Coronary artery (tissue), 2 donors: ENCODE measurements around the gene KIAA0513.

Experiments
- DNase-seq: peaks from one replicate; pipeline ENCODE4 v3.0.0-alpha.2; 2017; ENCODE audit warnings: low spot score
- H3K27ac ChIP-seq, 2 donors: fragments of 200-600 bp; sonication (generic); one replicate each; pipeline ENCODE4 v1.5.1; 2016 to 2019
- H3K4me3 ChIP-seq: fragments of 200-600 bp; sonication (generic); 2 replicates; pipeline ENCODE4 v1.5.1; 2016; ENCODE audit warnings: mild to moderate bottlenecking, moderate library complexity
- CTCF ChIP-seq: fragments of 200-600 bp; sonication (generic); IDR thresholded peaks from one replicate; pipeline ENCODE4 v1.5.1; 2019; ENCODE audit warnings: antibody characterized with exemption

KIAA0513 gene

DNA sequence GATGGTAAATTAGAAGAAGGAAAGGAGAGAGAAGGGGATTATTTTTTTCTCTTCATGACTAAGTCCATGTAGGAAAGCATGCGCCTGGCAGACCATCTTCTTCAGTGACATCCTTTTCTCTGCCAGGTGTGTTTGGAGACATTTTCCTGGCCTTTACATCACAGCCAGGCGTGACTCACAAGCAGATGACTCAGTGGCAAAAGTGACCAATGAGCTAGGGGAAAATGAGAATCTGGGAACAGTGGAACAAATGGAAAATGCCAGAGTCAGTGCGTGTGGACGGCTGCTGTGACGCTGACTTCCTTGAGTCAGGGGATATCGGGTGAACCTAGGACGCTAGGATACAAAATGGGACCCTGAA is 9.4 kb downstream of the KIAA0513 start:
- TF ChIP-seq CTCF: no peak
- Histone ChIP-seq H3K4me3 (no peak overlapping the region), H3K27ac (no peak overlapping the region)
- no peak for DNase-seq

- no peak for DNase-seq
- Histone ChIP-seq H3K27ac (no peak overlapping the region), H3K4me3 (no peak overlapping the region)
- TF ChIP-seq CTCF: no peak
These were observed 10.1 kb downstream of the KIAA0513 start for GRCh38 chr16:85037721-85038120.

DNA sequence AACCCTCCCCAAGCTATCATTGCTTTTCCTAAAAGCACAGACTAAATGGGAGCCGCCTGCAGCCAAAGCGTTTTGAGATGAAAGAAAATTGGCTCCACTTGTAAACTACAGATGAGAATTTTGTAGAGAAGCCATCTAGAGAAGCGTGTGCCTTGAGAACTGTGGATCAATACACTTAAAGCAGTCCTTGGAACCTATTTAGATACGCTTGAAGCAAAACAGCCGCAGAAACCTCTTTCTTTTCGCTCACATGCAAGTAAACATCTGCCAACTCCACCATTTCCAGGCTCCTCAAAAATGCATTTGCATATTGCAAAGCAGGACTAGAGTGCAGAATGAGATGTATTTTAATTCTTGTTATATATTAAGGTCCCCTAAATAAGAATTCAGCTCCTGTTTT is 13.1 kb downstream of the KIAA0513 start:
- TF ChIP-seq CTCF: no peak

GRCh38 chr16:85041219-85042166 is 13.9 kb downstream of the KIAA0513 start:
- Histone ChIP-seq H3K27ac (no peak overlapping the region), H3K4me3 (no peak overlapping the region)
- no peak for TF ChIP-seq CTCF
- no peak for DNase-seq

More for the DNA sequence above, 13.1 kb downstream of the KIAA0513 start:
- Histone ChIP-seq H3K4me3 (no peak overlapping the region), H3K27ac (no peak overlapping the region)
- DNase-seq: no peak

GRCh38 chr16:85042167-85042526 is 14.6 kb downstream of the KIAA0513 start:
- Histone ChIP-seq H3K4me3 (no peak overlapping the region), H3K27ac (no peak overlapping the region)
- DNase-seq: no peak
- TF ChIP-seq CTCF: no peak

DNA sequence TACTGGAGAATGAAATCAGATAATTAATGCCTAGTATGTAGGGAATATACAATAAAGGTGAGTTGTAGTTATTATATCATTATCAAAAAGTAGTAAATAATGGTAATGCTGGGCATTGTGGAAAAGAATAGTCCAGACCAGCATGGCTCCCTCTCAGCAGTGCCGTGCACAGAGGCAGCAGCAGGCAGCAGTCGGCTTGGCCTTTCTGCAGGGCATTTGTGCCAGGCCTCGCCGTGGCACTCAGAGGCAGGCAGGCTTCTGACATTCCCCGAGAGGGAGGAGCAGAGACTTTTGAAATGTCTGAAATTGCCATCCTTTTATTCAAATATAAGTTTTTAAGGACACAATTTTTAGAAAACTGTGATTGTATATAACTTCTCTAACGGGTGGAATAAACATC is 15.0 kb downstream of the KIAA0513 start:
- DNase-seq: no peak

More for the DNA sequence above, 15.0 kb downstream of the KIAA0513 start:
- H3K4me3 ChIP-seq: no peak overlapping the region
- H3K27ac ChIP-seq: no peak overlapping the region
- no peak for TF ChIP-seq CTCF
